HL-60 (cell line): ENCODE results near the gene JPH3.

Experiments
- DNase-seq, 2 experiments: peaks; one replicate each; pipeline ENCODE4 v3.0.0-alpha.2; 2010 to 2020; ENCODE audit warnings: low read depth in 1 of 2, low spot score in 1 of 2
- H3K27ac ChIP-seq: fragments of 250-450 bp; sonication (Bioruptor Pico); replicated peaks from 2 replicates; pipeline ENCODE4 v1.5.1; 2020; ENCODE audit warnings: mild to moderate bottlenecking, moderate library complexity
- H3K27me3 ChIP-seq: fragments of 250-450 bp; sonication (Bioruptor Pico); 2 replicates; pipeline ENCODE4 v1.5.1; 2021; ENCODE audit warnings: mild to moderate bottlenecking, moderate library complexity; ENCODE audit not compliant: insufficient read depth, poor library complexity, severe bottlenecking
- H3K4me3 ChIP-seq: replicated peaks from 2 replicates; pipeline ENCODE4 v1.5.1; 2011; ENCODE audit warnings: mild to moderate bottlenecking, control low read depth, low read length; ENCODE audit not compliant: insufficient read depth
- GABPA ChIP-seq: IDR thresholded peaks from 2 replicates; pipeline ENCODE4 v1.6.1; 2012; ENCODE audit warnings: low read depth
- POLR2AphosphoS5 ChIP-seq: IDR thresholded peaks from 2 replicates; pipeline ENCODE4 v1.6.1; 2012; ENCODE audit warnings: low read depth
- SPI1 ChIP-seq: IDR thresholded peaks from 2 replicates; pipeline ENCODE4 v1.6.1; 2012; ENCODE audit warnings: low read depth, mild to moderate bottlenecking, borderline replicate concordance
- TF ChIP-seq, protein P1 (sequence below): IDR thresholded peaks from 2 replicates; pipeline ENCODE4 v1.6.1; 2012; ENCODE audit warnings: low read depth; ENCODE audit not compliant: insufficient replicate concordance
- TF ChIP-seq, protein P2 (sequence below): IDR thresholded peaks from one replicate; pipeline ENCODE4 v1.5.1; 2011; ENCODE audit warnings: low read length, control low read depth, inconsistent platforms; ENCODE audit not compliant: insufficient read depth

JPH3 gene

DNA sequence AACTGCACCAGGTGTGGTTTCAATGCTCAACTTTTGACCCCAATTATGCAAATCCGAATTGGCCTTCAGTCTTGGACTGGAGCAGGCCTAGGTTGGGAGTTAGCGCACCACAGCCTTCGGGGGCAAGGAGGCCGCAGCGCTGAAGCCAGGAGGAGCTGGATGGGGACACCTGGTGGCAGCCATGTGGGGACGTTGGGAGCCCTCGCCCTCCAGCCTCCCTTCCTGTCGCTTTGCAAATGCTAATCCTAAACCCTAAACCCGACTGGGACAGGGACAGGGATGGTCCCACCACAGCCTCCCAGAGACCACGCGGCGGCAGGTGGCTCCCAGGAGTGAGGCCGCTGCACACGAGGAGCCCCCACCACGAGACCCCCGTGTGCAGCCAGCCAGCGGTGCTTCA is 104.8 kb downstream of the JPH3 start:
- Histone ChIP-seq H3K4me3 (no peak overlapping the region), H3K27ac (no peak overlapping the region), H3K27me3 (no peaks in the 10 kb centered on the region)
- TF ChIP-seq, protein P1, sequence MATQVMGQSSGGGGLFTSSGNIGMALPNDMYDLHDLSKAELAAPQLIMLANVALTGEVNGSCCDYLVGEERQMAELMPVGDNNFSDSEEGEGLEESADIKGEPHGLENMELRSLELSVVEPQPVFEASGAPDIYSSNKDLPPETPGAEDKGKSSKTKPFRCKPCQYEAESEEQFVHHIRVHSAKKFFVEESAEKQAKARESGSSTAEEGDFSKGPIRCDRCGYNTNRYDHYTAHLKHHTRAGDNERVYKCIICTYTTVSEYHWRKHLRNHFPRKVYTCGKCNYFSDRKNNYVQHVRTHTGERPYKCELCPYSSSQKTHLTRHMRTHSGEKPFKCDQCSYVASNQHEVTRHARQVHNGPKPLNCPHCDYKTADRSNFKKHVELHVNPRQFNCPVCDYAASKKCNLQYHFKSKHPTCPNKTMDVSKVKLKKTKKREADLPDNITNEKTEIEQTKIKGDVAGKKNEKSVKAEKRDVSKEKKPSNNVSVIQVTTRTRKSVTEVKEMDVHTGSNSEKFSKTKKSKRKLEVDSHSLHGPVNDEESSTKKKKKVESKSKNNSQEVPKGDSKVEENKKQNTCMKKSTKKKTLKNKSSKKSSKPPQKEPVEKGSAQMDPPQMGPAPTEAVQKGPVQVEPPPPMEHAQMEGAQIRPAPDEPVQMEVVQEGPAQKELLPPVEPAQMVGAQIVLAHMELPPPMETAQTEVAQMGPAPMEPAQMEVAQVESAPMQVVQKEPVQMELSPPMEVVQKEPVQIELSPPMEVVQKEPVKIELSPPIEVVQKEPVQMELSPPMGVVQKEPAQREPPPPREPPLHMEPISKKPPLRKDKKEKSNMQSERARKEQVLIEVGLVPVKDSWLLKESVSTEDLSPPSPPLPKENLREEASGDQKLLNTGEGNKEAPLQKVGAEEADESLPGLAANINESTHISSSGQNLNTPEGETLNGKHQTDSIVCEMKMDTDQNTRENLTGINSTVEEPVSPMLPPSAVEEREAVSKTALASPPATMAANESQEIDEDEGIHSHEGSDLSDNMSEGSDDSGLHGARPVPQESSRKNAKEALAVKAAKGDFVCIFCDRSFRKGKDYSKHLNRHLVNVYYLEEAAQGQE: no peak
- TF ChIP-seq POLR2AphosphoS5: no peak
- no peak for TF ChIP-seq GABPA
- TF ChIP-seq, protein P2, sequence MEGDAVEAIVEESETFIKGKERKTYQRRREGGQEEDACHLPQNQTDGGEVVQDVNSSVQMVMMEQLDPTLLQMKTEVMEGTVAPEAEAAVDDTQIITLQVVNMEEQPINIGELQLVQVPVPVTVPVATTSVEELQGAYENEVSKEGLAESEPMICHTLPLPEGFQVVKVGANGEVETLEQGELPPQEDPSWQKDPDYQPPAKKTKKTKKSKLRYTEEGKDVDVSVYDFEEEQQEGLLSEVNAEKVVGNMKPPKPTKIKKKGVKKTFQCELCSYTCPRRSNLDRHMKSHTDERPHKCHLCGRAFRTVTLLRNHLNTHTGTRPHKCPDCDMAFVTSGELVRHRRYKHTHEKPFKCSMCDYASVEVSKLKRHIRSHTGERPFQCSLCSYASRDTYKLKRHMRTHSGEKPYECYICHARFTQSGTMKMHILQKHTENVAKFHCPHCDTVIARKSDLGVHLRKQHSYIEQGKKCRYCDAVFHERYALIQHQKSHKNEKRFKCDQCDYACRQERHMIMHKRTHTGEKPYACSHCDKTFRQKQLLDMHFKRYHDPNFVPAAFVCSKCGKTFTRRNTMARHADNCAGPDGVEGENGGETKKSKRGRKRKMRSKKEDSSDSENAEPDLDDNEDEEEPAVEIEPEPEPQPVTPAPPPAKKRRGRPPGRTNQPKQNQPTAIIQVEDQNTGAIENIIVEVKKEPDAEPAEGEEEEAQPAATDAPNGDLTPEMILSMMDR: no peak
- no peak for TF ChIP-seq SPI1
- DNase-seq: no peak

DNA sequence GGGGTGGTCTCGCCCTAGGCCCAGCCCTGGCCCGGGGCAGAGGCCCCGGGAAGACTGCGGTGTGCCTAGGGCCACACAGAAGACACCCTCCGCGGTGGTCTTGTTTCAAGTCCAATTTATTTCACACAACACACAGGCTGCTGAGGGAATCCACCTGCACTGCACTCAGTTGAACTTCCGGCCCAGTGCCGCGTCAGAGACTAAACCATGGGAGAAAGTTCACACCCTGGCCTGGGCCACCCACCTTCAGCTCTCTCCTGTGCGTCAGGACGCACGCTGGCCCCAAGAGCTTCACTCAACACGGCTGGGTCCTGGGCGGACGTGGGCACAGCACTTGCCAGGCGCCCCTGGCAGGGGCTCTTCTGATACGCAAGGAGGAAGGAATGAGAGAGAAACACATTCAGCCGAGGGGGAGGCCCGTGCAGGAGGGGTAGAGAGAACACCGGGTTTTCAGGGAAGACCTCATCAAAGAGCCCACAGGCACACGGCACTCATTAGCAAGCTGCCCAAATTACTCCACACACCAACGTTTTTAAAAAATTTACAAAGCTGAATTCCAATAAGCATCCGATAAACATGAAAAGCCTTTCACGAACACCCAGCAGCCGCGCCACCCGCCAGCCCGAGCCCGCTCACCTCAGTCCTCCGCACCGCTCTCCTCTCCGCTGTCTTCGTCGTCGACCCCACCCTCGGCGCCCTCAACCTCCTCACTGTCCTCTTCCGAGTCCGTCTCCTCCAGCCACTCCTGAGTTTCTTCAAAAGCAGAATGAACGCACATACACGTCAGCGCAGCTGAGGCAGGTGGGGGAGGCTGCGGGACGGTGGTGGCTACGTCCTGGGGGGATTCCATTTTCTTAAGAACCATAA is 105.6 kb downstream of the JPH3 start:
- no peaks in the 10 kb centered on the region for H3K27me3 ChIP-seq
- no peak overlapping the region for H3K4me3 ChIP-seq
- no peak for DNase-seq
- no peak overlapping the region for H3K27ac ChIP-seq
- TF ChIP-seq, protein P1: no peak
- no peak for TF ChIP-seq GABPA
- no peak for TF ChIP-seq SPI1
- TF ChIP-seq, protein P2: no peak

GRCh38 chr16:87708881-87709638 is 106.8 kb downstream of the JPH3 start:
- H3K27ac ChIP-seq: no peak overlapping the region

More at GRCh38 chr16:87708881-87709638, 106.8 kb downstream of the JPH3 start:
- H3K4me3 ChIP-seq: no peak overlapping the region
- DNase-seq: no peak
- TF ChIP-seq POLR2AphosphoS5 (no peak), GABPA (no peak), SPI1 (no peak)
- TF ChIP-seq, protein P1: no peak
- TF ChIP-seq, protein P2: no peak
- H3K27me3 ChIP-seq: no peaks in the 10 kb centered on the region
